Osteocyte (in vitro differentiated cells): ENCODE results near the gene LPO. TPM values are rescaled to one million over a fixed set of nuclear protein-coding genes. Genes with fewer than 3 reads are reported as not detected.

ENCODE experiments used
- DNase-seq: peaks from one replicate; pipeline ENCODE4 v3.0.0; 2021; ENCODE audit warnings: mixed read lengths; ENCODE audit not compliant: unreplicated experiment; ENCODE audit errors: extremely low spot score
- H3K27ac Mint-ChIP-seq: one replicate; pipeline ENCODE4 v1.8.0; 2021; ENCODE audit warnings: mild to moderate bottlenecking, mixed read lengths; ENCODE audit not compliant: unreplicated experiment
- H3K27me3 Mint-ChIP-seq: one replicate; pipeline ENCODE4 v1.8.0; 2021; ENCODE audit warnings: mixed read lengths; ENCODE audit not compliant: unreplicated experiment
- H3K36me3 Mint-ChIP-seq: one replicate; pipeline ENCODE4 v1.8.0; 2021; ENCODE audit warnings: mixed read lengths; ENCODE audit not compliant: unreplicated experiment
- H3K4me1 Mint-ChIP-seq: one replicate; pipeline ENCODE4 v1.8.0; 2021; ENCODE audit warnings: mixed read lengths; ENCODE audit not compliant: unreplicated experiment
- H3K4me3 Mint-ChIP-seq: one replicate; pipeline ENCODE4 v1.8.0; 2021; ENCODE audit warnings: mild to moderate bottlenecking, moderate library complexity, mixed read lengths; ENCODE audit not compliant: unreplicated experiment
- H3K9me3 Mint-ChIP-seq: one replicate; pipeline ENCODE4 v1.8.0; 2021; ENCODE audit warnings: mixed read lengths; ENCODE audit not compliant: unreplicated experiment
- total RNA-seq: library from RNA; stranded (reverse); gene quantifications from 2 replicates; pipeline ENCODE4 v1.2.1, GENCODE V29; 2021
- TF ChIP-seq, protein P1 (sequence below): fragments of 200-600 bp; sonication (generic); IDR thresholded peaks from 2 replicates; pipeline ENCODE4 v1.5.0; 2021; ENCODE audit warnings: antibody characterized with exemption, mild to moderate bottlenecking, moderate library complexity

The LPO gene
- total RNA-seq, 1 donor from 2014 or later: not detected

DNA sequence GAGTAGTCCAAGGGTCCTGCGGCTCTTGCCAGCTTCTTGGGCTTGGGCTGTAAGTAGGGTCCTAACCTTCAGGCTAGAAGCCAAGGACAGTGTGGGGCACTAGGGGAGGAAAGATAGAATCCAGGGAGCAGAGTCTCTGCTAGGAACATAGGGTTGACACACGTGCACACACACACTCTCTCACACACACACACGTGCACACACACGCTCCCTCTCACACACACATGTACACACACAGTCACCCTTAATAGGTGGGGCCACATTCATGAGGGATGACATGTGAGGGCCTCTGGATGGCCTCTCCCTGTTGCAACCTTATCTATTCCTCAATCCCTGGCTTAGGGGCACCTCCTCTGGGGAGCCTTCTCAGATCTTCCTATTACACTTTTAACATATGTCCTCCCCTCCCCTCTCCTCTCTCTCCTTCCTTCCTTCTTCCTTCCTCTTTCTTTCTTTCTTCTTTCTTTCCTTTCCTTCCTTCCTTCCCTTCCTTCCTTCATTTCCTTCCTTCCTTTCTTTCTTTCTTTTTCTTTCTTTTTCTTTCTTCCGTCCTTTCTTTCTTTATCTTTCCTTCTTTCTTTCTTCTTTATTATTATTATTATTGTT, 42.8 kb upstream of the LPO start:
- no peaks in the 10 kb centered on the region for H3K9me3 Mint-ChIP-seq
- no peak overlapping the region for H3K27ac Mint-ChIP-seq

DNA sequence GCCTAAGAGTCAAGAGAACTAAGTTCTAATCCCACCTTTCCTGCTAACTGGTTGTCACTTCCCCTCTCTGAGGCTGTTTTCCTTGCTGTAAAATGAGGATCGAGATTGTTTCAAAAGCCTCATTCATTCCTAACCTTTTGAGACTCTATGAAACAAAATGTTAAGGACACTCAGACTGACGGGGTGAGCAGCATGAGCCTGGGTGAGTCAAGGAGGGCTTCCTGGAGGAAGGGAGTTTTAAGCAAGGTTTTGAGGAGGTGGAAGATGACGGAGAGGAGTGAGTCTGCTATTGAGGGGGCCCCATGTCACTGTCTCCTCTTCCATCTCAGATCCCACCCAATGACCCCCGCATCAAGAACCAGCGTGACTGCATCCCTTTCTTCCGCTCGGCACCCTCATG, 41.8 kb upstream of the LPO start:
- TF ChIP-seq, protein P1, sequence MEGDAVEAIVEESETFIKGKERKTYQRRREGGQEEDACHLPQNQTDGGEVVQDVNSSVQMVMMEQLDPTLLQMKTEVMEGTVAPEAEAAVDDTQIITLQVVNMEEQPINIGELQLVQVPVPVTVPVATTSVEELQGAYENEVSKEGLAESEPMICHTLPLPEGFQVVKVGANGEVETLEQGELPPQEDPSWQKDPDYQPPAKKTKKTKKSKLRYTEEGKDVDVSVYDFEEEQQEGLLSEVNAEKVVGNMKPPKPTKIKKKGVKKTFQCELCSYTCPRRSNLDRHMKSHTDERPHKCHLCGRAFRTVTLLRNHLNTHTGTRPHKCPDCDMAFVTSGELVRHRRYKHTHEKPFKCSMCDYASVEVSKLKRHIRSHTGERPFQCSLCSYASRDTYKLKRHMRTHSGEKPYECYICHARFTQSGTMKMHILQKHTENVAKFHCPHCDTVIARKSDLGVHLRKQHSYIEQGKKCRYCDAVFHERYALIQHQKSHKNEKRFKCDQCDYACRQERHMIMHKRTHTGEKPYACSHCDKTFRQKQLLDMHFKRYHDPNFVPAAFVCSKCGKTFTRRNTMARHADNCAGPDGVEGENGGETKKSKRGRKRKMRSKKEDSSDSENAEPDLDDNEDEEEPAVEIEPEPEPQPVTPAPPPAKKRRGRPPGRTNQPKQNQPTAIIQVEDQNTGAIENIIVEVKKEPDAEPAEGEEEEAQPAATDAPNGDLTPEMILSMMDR: no peak
- Mint-ChIP-seq H3K36me3 (no peaks in the 10 kb centered on the region), H3K27ac (no peak overlapping the region), H3K9me3 (no peaks in the 10 kb centered on the region), H3K27me3 (peaks cover 6% of the 10 kb centered on the region), H3K4me3 (no peak overlapping the region), H3K4me1 (no peaks in the 10 kb centered on the region)
- no peak for DNase-seq

More for the DNA sequence above, 42.8 kb upstream of the LPO start:
- TF ChIP-seq, protein P1: no peak
- DNase-seq: no peak
- H3K27me3 Mint-ChIP-seq: peaks cover 6% of the 10 kb centered on the region
- no peaks in the 10 kb centered on the region for H3K36me3 Mint-ChIP-seq
- no peaks in the 10 kb centered on the region for H3K4me1 Mint-ChIP-seq
- no peak overlapping the region for H3K4me3 Mint-ChIP-seq

DNA sequence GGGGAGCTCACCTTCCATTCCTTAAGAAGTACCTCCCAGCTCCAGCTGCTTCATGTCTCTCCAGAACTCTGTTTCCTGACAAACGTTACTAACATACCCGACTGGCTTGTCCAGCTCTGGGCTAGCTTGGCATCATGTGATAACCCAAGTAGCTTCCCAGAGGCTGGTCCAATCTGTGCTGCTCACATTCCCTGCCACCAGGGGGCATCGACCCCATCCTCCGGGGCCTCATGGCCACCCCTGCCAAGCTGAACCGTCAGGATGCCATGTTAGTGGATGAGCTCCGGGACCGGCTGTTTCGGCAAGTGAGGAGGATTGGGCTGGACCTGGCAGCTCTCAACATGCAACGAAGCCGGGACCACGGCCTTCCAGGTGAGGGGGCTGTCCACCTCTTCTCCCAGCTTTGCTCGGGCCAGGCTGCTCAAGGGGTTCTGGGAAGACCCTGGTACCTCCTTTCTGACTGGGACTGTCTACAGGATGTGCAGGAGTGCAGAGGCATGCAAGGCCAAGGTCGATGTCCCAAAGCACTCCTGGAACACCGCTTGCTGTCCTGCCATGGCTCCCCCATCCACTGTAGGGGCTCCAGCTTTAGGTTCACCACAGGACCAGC, 38.3 kb upstream of the LPO start:
- Mint-ChIP-seq H3K4me3 (no peak overlapping the region), H3K27me3 (peaks cover 6% of the 10 kb centered on the region), H3K36me3 (no peaks in the 10 kb centered on the region), H3K4me1 (no peaks in the 10 kb centered on the region), H3K27ac (no peak overlapping the region), H3K9me3 (no peaks in the 10 kb centered on the region)
- TF ChIP-seq, protein P1: peak; percentile 54
- no peak for DNase-seq

DNA sequence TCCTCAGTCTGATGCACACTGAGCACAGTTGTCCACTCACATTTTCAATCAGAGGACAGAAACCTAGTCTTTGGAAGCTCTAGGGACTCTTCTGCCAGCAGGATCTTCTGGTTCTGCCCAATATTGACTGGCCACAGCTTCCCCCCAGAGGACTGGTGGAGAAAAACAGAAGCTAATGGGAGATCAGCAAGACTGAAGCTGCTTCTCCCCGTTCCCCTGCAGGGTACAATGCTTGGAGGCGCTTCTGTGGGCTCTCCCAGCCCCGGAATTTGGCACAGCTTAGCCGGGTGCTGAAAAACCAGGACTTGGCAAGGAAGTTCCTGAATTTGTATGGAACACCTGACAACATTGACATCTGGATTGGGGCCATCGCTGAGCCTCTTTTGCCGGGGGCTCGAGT, 35.5 kb upstream of the LPO start:
- H3K4me3 Mint-ChIP-seq: no peak overlapping the region
- no peak for DNase-seq

DNA sequence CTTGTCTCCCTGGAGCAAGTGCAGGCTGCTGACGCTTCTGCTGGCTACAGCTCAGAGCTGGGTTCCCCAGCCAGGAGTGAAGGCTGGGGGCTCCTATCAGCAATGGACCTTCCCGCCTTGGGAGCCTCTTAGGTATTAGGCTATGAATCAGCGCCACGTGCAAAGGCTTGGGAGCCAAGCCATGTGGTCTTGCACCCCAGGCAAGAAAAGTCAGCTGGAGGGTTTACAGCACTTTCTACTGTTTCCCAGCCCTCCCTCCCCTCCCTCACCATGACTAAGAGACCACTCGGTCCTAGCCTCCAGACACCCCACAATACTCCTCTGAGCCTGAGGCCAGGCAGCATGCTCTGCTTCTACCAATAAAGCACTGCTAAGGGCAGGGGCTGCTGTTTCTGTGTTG, 33.6 kb upstream of the LPO start:
- Mint-ChIP-seq H3K27me3 (peaks cover 3% of the 10 kb centered on the region), H3K9me3 (no peaks in the 10 kb centered on the region), H3K27ac (no peak overlapping the region), H3K36me3 (peaks cover 10% of the 10 kb centered on the region), H3K4me1 (no peaks in the 10 kb centered on the region), H3K4me3 (no peak overlapping the region)
- TF ChIP-seq, protein P1: no peak
- DNase-seq: no peak

More for the DNA sequence above, 35.5 kb upstream of the LPO start:
- Mint-ChIP-seq H3K27ac (no peak overlapping the region), H3K36me3 (peaks cover 1% of the 10 kb centered on the region), H3K9me3 (no peaks in the 10 kb centered on the region), H3K4me1 (no peaks in the 10 kb centered on the region), H3K27me3 (peaks cover 3% of the 10 kb centered on the region)
- TF ChIP-seq, protein P1: no peak
